Subcutaneous adipose tissue (tissue), 4 donors: ENCODE measurements around the gene SCAMP4. TPM values are rescaled to one million over a fixed set of nuclear protein-coding genes. Genes with fewer than 3 reads are reported as not detected.

Experiments used
- total RNA-seq, 4 donors: library from RNA; depleted of rRNA; stranded (reverse); fragments of >200 nt; gene quantifications; one replicate each; pipeline ENCODE4 v1.1.0, GENCODE V29; 2016
- TF ChIP-seq, protein P1 (sequence below): fragments of 450-650 bp; IDR thresholded peaks from one replicate; pipeline ENCODE4 v1.5.1; 2016; ENCODE audit warnings: low read depth, mild to moderate bottlenecking, control low read depth, antibody characterized with exemption, moderate library complexity

The SCAMP4 gene
- total RNA-seq, 4 donors from 2014 or later = 20.9 to 45.8 (median 42.4) TPM

DNA sequence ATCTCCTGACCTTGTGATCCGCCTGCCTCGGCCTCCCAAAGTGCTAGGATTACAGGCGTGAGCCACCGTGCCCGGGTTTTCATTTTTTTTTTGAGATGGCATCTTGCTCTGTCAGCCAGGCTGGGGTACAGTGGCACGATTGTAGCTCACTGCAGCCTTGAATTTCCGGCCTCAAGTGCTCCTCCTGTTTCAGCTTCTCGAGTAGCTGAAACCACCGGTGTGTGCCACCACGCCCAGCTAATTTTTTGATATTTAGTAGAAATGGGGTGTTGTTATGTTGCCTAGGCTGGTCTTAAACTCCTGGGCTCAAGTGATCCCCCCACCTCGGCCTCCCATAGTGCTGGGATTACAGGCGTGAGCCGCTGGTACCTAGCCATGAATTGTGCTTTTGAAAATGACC, 5.9 kb downstream of the SCAMP4 start:
- TF ChIP-seq, protein P1, sequence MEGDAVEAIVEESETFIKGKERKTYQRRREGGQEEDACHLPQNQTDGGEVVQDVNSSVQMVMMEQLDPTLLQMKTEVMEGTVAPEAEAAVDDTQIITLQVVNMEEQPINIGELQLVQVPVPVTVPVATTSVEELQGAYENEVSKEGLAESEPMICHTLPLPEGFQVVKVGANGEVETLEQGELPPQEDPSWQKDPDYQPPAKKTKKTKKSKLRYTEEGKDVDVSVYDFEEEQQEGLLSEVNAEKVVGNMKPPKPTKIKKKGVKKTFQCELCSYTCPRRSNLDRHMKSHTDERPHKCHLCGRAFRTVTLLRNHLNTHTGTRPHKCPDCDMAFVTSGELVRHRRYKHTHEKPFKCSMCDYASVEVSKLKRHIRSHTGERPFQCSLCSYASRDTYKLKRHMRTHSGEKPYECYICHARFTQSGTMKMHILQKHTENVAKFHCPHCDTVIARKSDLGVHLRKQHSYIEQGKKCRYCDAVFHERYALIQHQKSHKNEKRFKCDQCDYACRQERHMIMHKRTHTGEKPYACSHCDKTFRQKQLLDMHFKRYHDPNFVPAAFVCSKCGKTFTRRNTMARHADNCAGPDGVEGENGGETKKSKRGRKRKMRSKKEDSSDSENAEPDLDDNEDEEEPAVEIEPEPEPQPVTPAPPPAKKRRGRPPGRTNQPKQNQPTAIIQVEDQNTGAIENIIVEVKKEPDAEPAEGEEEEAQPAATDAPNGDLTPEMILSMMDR = no peak

DNA sequence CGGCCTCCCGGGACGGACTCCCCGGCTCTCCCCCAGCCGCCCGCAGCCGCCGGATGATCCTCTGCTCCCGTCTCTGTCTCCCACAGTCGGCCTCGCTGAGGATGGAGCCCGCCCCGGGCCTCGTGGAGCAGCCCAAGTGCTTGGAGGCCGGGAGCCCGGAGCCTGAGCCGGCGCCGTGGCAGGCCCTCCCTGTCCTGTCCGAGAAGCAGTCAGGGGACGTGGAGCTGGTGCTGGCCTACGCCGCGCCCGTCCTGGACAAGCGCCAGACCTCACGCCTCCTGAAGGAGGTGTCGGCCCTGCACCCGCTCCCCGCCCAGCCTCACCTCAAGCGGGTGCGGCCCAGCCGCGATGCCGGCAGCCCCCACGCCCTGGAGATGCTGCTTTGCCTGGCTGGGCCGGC, 6.8 kb downstream of the SCAMP4 start:
- TF ChIP-seq, protein P1 = no peak

DNA sequence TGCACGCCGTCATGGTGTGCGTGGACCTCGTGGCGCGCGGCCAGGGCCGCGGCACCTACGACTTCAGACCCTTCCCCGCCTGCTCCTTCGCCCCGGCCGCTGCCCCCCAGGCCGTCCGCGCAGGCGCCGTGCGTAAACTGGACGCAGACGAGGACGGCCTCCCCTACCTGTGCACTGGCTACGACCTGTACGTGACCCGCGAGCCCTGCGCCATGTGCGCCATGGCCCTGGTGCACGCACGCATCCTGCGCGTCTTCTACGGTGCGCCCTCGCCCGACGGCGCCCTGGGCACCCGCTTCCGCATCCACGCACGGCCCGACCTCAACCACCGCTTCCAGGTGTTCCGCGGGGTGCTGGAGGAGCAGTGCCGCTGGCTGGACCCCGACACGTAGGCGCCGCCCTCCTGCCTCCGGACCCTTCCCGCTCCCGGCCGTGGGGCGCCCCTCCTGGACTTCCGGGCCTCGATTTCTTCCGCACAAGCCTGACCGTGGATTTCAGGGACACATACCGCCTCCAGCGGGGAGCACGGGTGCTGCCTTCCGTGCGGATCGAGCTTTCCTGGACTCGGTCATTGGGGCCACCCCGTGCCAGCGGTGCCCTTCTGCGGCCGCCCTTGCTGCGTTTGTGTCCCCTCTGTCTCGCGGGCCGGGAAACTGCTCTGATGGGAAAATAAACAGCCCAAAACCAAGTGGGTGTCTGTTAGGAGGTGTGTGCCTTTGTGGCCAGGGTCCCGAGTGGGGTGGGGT, 7.7 kb downstream of the SCAMP4 start:
- TF ChIP-seq, protein P1 = no peak

DNA sequence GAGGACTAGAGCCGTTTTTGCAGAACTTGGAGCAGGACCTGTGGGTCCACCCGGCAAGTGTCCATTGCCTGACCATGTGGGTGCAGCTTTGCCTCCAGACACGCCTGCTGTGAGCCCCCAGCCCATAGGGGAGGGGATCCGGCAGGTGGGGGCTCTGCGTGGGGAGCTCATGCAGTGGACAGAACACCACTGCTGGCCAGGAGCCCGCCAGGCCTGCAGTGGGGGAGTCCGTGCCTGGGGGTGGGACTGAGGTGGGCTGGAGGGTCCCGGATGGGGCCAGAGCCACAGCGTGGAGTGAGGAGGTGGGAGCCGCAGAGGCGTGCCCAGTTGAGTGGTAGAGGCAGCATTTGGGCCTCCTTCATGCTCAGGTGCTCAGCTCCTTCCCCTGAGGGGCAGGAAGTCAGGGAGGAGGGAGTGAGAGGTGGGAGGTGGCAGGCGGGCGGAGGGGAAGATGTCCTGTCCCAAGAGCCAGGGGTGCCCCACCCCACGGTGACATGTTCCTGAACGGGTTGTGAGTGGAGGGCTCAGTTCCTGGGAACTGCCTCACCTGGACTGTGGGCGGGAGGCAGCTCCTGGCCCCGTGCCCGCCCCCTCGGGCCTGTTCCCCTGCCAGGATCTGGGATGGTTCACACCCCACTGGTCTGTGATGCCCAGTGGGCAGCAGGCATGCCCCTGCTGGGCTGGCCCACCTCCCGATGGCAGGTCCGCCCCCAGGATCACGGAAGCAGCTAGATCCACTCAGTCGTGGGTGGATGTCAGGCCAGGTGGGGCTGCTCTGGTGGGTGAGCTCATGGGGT, 8.8 kb downstream of the SCAMP4 start:
- TF ChIP-seq, protein P1 = no peak

DNA sequence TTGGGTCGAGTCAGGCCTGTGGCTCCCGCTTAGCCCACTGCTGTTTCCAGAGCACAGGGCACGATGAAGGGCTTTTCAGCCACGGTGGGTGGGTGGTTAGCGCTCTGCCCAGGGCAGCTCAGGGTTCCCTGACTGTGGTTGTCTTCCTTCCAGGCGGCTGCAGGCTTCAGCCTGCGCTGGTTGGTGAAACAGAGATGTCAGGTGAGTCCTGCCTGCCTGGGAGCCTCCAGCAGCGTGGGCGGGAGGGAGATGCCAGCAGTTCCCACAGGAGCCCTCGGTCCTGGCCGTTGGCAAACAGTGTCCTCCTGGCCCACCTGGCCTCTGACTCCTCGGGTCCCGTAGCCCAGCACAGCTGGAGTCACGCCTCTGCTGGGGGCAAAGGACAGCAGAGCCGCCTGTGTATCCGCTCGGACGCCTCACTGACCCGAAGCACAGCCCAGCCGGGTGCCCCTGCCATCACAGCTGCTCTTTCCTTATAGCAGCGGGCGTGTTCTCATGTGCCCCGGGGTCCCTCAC, 9.7 kb downstream of the SCAMP4 start:
- TF ChIP-seq, protein P1 = no peak

DNA sequence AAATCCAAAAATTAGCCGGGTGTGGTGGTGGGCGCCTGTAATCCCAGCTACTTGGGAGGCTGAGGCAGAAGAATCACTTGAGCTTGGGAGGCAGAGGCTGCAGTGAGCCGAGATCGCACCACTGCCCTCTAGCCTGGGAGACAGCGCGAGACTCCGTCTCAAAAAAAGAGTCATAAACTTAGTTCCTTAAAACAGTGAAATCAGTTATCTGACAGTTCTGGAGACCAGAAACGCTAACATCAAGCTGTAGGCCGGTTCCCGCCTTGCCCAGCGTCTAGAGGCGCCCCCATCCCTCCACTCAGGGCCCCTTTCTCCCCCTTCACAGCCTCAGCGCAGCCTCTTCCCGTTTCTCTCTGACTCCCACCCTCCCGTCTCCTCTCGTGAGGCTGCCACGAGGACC, 11.9 kb downstream of the SCAMP4 start:
- TF ChIP-seq, protein P1 = no peak

DNA sequence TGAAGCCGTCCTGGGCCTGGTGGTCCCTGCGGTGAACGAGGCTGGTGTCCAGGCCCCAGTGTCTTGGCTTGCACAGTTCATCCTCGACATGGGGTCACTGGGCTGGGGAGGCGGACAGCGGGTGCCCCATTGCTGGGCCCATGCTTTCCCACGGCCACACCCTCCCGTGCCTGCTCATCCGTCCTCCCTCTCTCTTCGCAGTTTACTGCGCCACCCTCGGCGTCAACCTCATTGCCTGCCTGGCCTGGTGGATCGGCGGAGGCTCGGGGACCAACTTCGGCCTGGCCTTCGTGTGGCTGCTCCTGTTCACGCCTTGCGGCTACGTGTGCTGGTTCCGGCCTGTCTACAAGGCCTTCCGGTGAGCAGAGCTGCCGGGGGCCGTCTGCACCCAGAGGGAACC, 12.7 kb downstream of the SCAMP4 start:
- TF ChIP-seq, protein P1 = no peak
